SK-N-SH treated with all-trans-retinoic acid at 6 μM for 48 hours (cell line): ENCODE measurements around the gene RBM7.

Experiments
- ARNTL ChIP-seq: fragments of 450-650 bp; formaldehyde crosslinking; IDR thresholded peaks from 2 replicates; pipeline ENCODE4 v1.5.0; 2020; ENCODE audit warnings: low read depth, mild to moderate bottlenecking, moderate library complexity, borderline replicate concordance
- CSDC2 ChIP-seq: fragments of 250-450 bp; sonication (Bioruptor Pico); IDR thresholded peaks from 2 replicates; pipeline ENCODE4 v1.5.0; 2020; ENCODE audit warnings: mild to moderate bottlenecking, moderate library complexity
- ISL1 ChIP-seq: fragments of 250-450 bp; sonication (Bioruptor Pico); IDR thresholded peaks from 2 replicates; pipeline ENCODE4 v2.1.2; 2022; ENCODE audit warnings: mild to moderate bottlenecking, moderate library complexity
- PATZ1 ChIP-seq: fragments of 250-450 bp; sonication (Bioruptor Pico); IDR thresholded peaks from 2 replicates; pipeline ENCODE4 v1.8.0; 2020; ENCODE audit warnings: mild to moderate bottlenecking, moderate library complexity, borderline replicate concordance
- RARB ChIP-seq: fragments of 250-450 bp; sonication (Bioruptor Pico); IDR thresholded peaks from 2 replicates; pipeline ENCODE4 v1.8.0; 2021; ENCODE audit warnings: mild to moderate bottlenecking, moderate library complexity
- SNAI2 ChIP-seq: fragments of 250-450 bp; sonication (Bioruptor Pico); IDR thresholded peaks from 2 replicates; pipeline ENCODE4 v1.5.0; 2020; ENCODE audit warnings: mild to moderate bottlenecking, moderate library complexity
- ZC3H10 ChIP-seq: fragments of 250-450 bp; sonication (Bioruptor Pico); IDR thresholded peaks from 2 replicates; pipeline ENCODE4 v1.5.1; 2021; ENCODE audit warnings: mild to moderate bottlenecking, moderate library complexity
- ZFP3 ChIP-seq: fragments of 250-450 bp; sonication (Bioruptor Pico); IDR thresholded peaks from 2 replicates; pipeline ENCODE4 v1.5.0; 2020; ENCODE audit warnings: mild to moderate bottlenecking, moderate library complexity
- ZFP30 ChIP-seq: fragments of 450-650 bp; formaldehyde crosslinking; IDR thresholded peaks from 2 replicates; pipeline ENCODE4 v1.5.0; 2022; ENCODE audit warnings: mild to moderate bottlenecking, moderate library complexity
- ZNF8 ChIP-seq: fragments of 450-650 bp; formaldehyde crosslinking; IDR thresholded peaks from 2 replicates; pipeline ENCODE4 v1.5.0; 2020; ENCODE audit warnings: mild to moderate bottlenecking, moderate library complexity
- TF ChIP-seq, protein P1 (sequence below): fragments of 250-450 bp; sonication (Bioruptor Pico); IDR thresholded peaks from 2 replicates; pipeline ENCODE4 v1.5.1; 2021; ENCODE audit warnings: mild to moderate bottlenecking, moderate library complexity

DNA sequence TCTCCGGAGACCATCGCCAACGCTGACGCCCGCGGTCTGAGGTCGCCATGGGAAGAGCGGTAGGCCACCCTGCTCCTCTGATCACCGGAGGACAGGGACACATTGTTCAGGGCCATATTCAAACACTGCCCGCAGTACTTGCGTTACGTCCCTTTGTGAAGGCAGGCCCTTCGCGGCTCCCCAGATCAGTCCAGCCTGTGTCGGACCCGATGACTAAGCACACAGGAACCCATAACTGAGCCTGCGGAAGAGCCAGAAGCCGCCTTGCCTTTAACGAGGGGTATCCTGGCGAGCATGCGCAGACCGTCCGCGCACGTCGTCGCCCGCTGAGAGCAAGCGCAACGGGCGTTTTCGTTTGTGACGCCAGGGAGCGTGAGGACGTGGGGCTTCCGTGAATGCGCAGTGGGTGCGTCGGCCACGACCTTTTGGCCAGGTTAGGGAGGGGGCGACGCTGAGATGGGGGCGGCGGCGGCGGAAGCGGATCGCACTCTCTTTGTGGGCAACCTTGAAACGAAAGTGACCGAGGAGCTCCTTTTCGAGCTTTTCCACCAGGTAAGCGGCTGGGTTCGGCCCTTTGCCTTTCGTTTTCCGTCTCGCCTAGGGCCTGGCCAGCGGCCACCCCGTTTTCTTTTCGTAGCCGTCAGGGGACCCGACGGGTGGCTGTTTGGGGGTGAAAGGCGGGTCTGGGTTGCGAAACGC lies at the start of gene RBM7, which contains the start of gene C11orf71:
- TF ChIP-seq ISL1 (no peak), ZNF8 (CRISPR knock-in tag) (no peak), PATZ1 (CRISPR knock-in tag) (peak; percentile 89), CSDC2 (0 out of 2 replicates have a peak, but pooled peaks have one; percentile 25), ZC3H10 (CRISPR knock-in tag) (no peak), ZFP3 (CRISPR knock-in tag) (no peak; the same call in 1 of the 2 replicates), SNAI2 (CRISPR knock-in tag) (no peak), ARNTL (CRISPR knock-in tag) (no peak), RARB (CRISPR knock-in tag) (no peak), ZFP30 (no peak)
- TF ChIP-seq, protein P1, sequence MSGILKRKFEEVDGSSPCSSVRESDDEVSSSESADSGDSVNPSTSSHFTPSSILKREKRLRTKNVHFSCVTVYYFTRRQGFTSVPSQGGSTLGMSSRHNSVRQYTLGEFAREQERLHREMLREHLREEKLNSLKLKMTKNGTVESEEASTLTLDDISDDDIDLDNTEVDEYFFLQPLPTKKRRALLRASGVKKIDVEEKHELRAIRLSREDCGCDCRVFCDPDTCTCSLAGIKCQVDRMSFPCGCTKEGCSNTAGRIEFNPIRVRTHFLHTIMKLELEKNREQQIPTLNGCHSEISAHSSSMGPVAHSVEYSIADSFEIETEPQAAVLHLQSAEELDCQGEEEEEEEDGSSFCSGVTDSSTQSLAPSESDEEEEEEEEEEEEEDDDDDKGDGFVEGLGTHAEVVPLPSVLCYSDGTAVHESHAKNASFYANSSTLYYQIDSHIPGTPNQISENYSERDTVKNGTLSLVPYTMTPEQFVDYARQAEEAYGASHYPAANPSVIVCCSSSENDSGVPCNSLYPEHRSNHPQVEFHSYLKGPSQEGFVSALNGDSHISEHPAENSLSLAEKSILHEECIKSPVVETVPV (CRISPR knock-in tag) = no peak
